Common myeloid progenitor, CD34-positive (primary cell): ENCODE data around the gene TRIM14.
"Not testable (repeated sequence)": the region's sequence is repeated elsewhere in the genome, so short reads cannot be mapped to it uniquely, and the experiment has no call there.

Source experiments
- CTCF ChIA-PET: fragments of 350-600 bp; sonication (Branson Sonifier 250); formaldehyde crosslinking; loops from one replicate; lab custom pipeline; 2021; ENCODE audit warnings: antibody characterized with exemption; lab: Charles Lee
- POLR2A ChIA-PET: fragments of 350-600 bp; sonication (Branson Sonifier 250); formaldehyde crosslinking; loops from one replicate; lab custom pipeline; 2021; ENCODE audit warnings: antibody characterized with exemption; lab: Charles Lee
- DNase-seq, 3 donors: peaks; one replicate each; pipeline versions ENCODE4 v3.0.0 to v3.0.0-alpha.2; 2013
- H3K27ac ChIP-seq, 2 experiments: 1 replicate in 1 of 2; 2 replicates in 1 of 2; pipeline ENCODE4 v1.7.0; 2013; ENCODE audit warnings: inconsistent platforms in 2 of 2, low read length in 2 of 2, mild to moderate bottlenecking in 2 of 2, low read depth in 1 of 2, moderate library complexity in 1 of 2; ENCODE audit not compliant: severe bottlenecking in 2 of 2, insufficient read depth in 1 of 2, poor library complexity in 1 of 2
- H3K27me3 ChIP-seq, 5 experiments: replicated peaks in 2 of 5; 1 replicate in 3 of 5; 2 replicates in 2 of 5; pipeline versions ENCODE4 v1.6.1 to v1.7.0; 2013; ENCODE audit warnings: low read length in 4 of 5, mild to moderate bottlenecking in 2 of 5, moderate library complexity in 2 of 5, inconsistent platforms in 1 of 5; ENCODE audit not compliant: insufficient read depth in 5 of 5, control insufficient read depth in 4 of 5
- H3K36me3 ChIP-seq, 4 experiments: 1 replicate in 2 of 4; 2 replicates in 2 of 4; pipeline versions ENCODE4 v1.6.1 to v1.7.0; 2013; ENCODE audit warnings: low read length in 3 of 4, control low read depth in 1 of 4, mild to moderate bottlenecking in 1 of 4; ENCODE audit not compliant: control insufficient read depth in 4 of 4, insufficient read depth in 4 of 4
- H3K4me1 ChIP-seq, 4 experiments: 1 replicate in 3 of 4; 2 replicates in 1 of 4; pipeline versions ENCODE4 v1.6.1 to v1.7.1; 2013; ENCODE audit warnings: low read length in 3 of 4, mild to moderate bottlenecking in 3 of 4, control low read depth in 1 of 4, inconsistent platforms in 1 of 4, moderate library complexity in 1 of 4; ENCODE audit not compliant: control insufficient read depth in 4 of 4, insufficient read depth in 4 of 4; ENCODE audit errors: control extremely low read depth in 1 of 4
- H3K4me3 ChIP-seq, 7 experiments: 1 replicate in 4 of 7; 2 replicates in 3 of 7; pipeline versions ENCODE4 v1.5.1 to v1.7.0; 2013; ENCODE audit warnings: mild to moderate bottlenecking in 7 of 7, low read length in 6 of 7, moderate library complexity in 6 of 7, inconsistent platforms in 2 of 7, low read depth in 2 of 7, control low read depth in 1 of 7; ENCODE audit not compliant: insufficient read depth in 4 of 7, control insufficient read depth in 1 of 7; ENCODE audit errors: extremely low read depth in 1 of 7
- H3K9me3 ChIP-seq, 5 experiments: 1 replicate in 4 of 5; 2 replicates in 1 of 5; pipeline versions ENCODE4 v1.6.1 to v1.7.1; 2013; ENCODE audit warnings: low read length in 4 of 5, mild to moderate bottlenecking in 2 of 5, inconsistent platforms in 1 of 5, low read depth in 1 of 5, moderate library complexity in 1 of 5; ENCODE audit not compliant: control insufficient read depth in 4 of 5, insufficient read depth in 2 of 5; ENCODE audit errors: control extremely low read depth in 1 of 5
- WGBS: methylation state at CpG from one replicate; pipeline ENCODE4 v1.1.5; 2013; ENCODE audit not compliant: insufficient coverage; 5-methylcytosine and 5-hydroxymethylcytosine counted together

Gene TRIM14

GRCh38 chr9:98019869-98020268 is 99.2 kb downstream of the TRIM14 start:
- DNase-seq, H3K4me3 ChIP-seq, POLR2A ChIA-PET, H3K9me3 ChIP-seq, H3K27me3 ChIP-seq, H3K27ac ChIP-seq, H3K4me1 ChIP-seq: not testable (repeated sequence)
- CTCF ChIA-PET = interaction anchor here (1.0 to 12.3 kb wide), 7 partner anchors 9 to 96 kb away, joined by 4 to 93 read pairs (median 6); no protein-coding TSS in a partner anchor
- 93% methylated on average over 4 of the region's 5 CpGs for WGBS
- H3K36me3 ChIP-seq = peaks cover 26 to 68% (median 47%) of the 10 kb centered on the region in 4 experiments
